DND-41 (cell line): ENCODE results near the gene ATP6V1G1.

Source experiments
- ATAC-seq: fragments of 200-7000 bp; cut with Tn5 transposase; 3 replicates; pipeline ENCODE4 v1.9.1; 2021; ENCODE audit warnings: low read depth; ENCODE audit not compliant: insufficient read depth
- DNase-seq: peaks from one replicate; pipeline ENCODE4 v3.0.0-alpha.2; 2020
- H2AFZ ChIP-seq: 2 replicates; pipeline ENCODE4 v1.6.0; 2012; ENCODE audit warnings: low read depth, low read length
- H3K27ac ChIP-seq: 2 replicates; pipeline ENCODE4 v1.5.1; 2012; ENCODE audit warnings: low read length, inconsistent platforms
- H3K27me3 ChIP-seq: fragments of 200-600 bp; sonication (generic); 2 replicates; pipeline ENCODE4 v1.6.0; 2012; ENCODE audit warnings: low read length, mild to moderate bottlenecking, inconsistent platforms; ENCODE audit not compliant: insufficient read depth, poor library complexity
- H3K36me3 ChIP-seq: 2 replicates; pipeline ENCODE4 v1.5.1; 2012; ENCODE audit warnings: low read length, inconsistent platforms; ENCODE audit not compliant: insufficient read depth
- H3K4me1 ChIP-seq: 2 replicates; pipeline ENCODE4 v1.5.1; 2012; ENCODE audit warnings: mild to moderate bottlenecking, low read length; ENCODE audit not compliant: insufficient read depth
- H3K4me2 ChIP-seq: 2 replicates; pipeline ENCODE4 v1.6.0; 2012; ENCODE audit warnings: mild to moderate bottlenecking, moderate library complexity, low read length, inconsistent platforms; ENCODE audit not compliant: insufficient read depth
- H3K4me3 ChIP-seq, 2 experiments: fragments of 200-600 bp in 1 of 2; shearing (Covaris generic) in 1 of 2; 2 replicates each; pipeline ENCODE4 v1.5.1; 2012 to 2016; ENCODE audit warnings: inconsistent platforms in 2 of 2, low read length in 2 of 2, mild to moderate bottlenecking in 2 of 2, low read depth in 1 of 2, moderate library complexity in 1 of 2
- H3K79me2 ChIP-seq: 2 replicates; pipeline ENCODE4 v1.6.0; 2012; ENCODE audit warnings: low read length, inconsistent platforms; ENCODE audit not compliant: insufficient read depth
- H3K9ac ChIP-seq: 2 replicates; pipeline ENCODE4 v1.6.0; 2012; ENCODE audit warnings: low read depth, mild to moderate bottlenecking, inconsistent platforms, low read length, moderate library complexity
- H3K9me3 ChIP-seq: 2 replicates; pipeline ENCODE4 v1.5.1; 2012; ENCODE audit warnings: low read length, moderate library complexity, mild to moderate bottlenecking, inconsistent platforms; ENCODE audit not compliant: insufficient read depth, severe bottlenecking
- H4K20me1 ChIP-seq: 2 replicates; pipeline ENCODE4 v1.6.0; 2012; ENCODE audit warnings: low read length; ENCODE audit not compliant: insufficient read depth
- EZH2 ChIP-seq: IDR thresholded peaks from 3 replicates; pipeline ENCODE4 v1.6.1; 2012; ENCODE audit warnings: borderline replicate concordance, low read depth, mild to moderate bottlenecking, moderate library complexity, low read length, inconsistent platforms; ENCODE audit not compliant: severe bottlenecking
- TF ChIP-seq, protein P1 (sequence below): IDR thresholded peaks from 2 replicates; pipeline ENCODE4 v1.5.1; 2012; ENCODE audit warnings: borderline replicate concordance, low read length, moderate library complexity, mild to moderate bottlenecking; ENCODE audit not compliant: poor library complexity, severe bottlenecking; ENCODE audit errors: extremely low read depth

ATP6V1G1 gene

DNA sequence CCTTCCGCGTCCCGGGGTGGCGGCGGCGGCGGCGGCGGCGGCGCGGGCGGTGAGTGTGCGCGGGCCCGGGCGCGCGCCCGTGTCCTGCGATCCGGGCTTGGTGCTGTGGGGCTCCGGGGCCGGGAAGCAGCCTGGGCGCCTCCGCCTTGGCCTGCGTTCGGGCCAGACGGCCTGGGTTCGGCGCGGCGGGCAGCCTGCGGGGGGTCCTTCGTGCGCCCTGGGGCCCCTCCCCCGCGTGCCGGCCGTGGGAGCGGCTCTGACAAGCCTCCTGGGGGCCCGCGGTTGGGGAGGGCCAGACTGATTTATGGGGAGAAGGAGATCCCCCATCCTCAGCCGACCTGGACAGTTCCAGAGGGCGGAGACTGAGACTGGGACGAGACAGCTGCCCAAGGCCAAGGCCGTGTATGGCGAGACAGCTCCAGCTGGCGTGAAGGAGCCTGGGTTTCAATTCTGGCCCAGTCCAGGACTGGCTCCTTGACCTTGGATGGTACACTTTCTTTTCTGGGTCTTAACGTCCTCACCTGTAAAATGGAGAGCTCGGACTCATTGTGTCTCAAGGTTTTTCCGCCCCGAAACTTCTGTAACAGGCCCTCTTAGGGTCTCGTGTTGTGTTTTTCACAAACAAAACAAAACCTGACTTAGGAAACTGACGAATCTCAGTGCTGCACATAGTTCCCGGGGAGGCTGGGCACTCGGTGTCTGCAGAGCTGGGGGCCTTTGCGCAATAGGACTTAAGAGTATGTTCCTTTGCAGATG, 24.1 kb downstream of the ATP6V1G1 start:
- H3K27ac ChIP-seq = peak overlapping the region; percentile 96
- TF ChIP-seq, protein P1, sequence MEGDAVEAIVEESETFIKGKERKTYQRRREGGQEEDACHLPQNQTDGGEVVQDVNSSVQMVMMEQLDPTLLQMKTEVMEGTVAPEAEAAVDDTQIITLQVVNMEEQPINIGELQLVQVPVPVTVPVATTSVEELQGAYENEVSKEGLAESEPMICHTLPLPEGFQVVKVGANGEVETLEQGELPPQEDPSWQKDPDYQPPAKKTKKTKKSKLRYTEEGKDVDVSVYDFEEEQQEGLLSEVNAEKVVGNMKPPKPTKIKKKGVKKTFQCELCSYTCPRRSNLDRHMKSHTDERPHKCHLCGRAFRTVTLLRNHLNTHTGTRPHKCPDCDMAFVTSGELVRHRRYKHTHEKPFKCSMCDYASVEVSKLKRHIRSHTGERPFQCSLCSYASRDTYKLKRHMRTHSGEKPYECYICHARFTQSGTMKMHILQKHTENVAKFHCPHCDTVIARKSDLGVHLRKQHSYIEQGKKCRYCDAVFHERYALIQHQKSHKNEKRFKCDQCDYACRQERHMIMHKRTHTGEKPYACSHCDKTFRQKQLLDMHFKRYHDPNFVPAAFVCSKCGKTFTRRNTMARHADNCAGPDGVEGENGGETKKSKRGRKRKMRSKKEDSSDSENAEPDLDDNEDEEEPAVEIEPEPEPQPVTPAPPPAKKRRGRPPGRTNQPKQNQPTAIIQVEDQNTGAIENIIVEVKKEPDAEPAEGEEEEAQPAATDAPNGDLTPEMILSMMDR = no peak
- TF ChIP-seq EZH2 = no peak
- H3K9ac ChIP-seq = peak overlapping the region; percentile 84
- peaks cover 39% of the 10 kb centered on the region for H3K4me1 ChIP-seq
- H3K9me3 ChIP-seq = no peaks in the 10 kb centered on the region
- peak overlapping the region; percentile 92 for H3K4me2 ChIP-seq
- H3K27me3 ChIP-seq = no peaks in the 10 kb centered on the region
- H3K4me3 ChIP-seq = peak overlapping the region; percentile 63 to 79; a peak in 3 of 4 replicates
- no peaks in the 10 kb centered on the region; the same call in none of the 2 replicates for H3K36me3 ChIP-seq
- peaks cover 57% of the 10 kb centered on the region for H3K79me2 ChIP-seq
- ATAC-seq = peak; percentile 60
- peak overlapping the region; percentile 78 for H2AFZ ChIP-seq
- DNase-seq = peak; percentile 54
- no peaks in the 10 kb centered on the region; the same call in 1 of the 2 replicates for H4K20me1 ChIP-seq

DNA sequence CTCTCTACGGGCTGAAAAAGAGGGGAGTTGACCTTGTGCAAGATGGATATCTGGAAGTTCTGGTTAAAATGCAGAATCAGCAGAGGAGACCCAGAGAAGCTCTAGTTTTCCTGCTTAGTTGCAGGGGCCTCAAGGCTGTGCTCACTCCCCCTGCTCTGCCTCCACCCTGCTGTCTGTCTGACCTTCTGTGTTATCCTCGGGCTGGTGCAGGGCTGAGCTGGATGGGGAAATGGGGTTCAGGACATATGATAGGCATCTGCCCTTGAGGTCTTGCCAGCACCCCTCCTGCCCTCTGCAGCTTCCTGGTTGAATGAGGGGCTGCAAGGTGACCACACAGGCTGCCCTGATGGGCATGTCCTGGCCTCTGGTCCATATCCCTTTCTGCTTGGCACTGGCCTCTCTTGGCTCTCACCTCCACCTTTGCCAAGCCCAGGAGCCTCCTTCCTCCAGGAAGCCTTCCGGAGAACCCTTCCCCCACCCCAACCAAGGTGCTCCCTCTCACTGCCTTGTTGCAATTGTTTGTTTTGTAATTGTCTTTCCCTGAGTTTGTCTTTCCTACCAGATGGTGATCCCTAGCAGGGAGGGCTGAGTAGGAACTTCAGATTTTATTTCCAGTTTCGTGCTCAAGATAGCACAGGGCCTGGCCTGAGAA, 24.8 kb downstream of the ATP6V1G1 start:
- H3K9me3 ChIP-seq = no peaks in the 10 kb centered on the region
- TF ChIP-seq, protein P1 = no peak
- no peak for TF ChIP-seq EZH2
- peak; percentile 9 for DNase-seq
- peak; percentile 32 for ATAC-seq
- peaks cover 39% of the 10 kb centered on the region for H3K4me1 ChIP-seq
- H4K20me1 ChIP-seq = no peaks in the 10 kb centered on the region; the same call in 1 of the 2 replicates
- peak overlapping the region; percentile 78 for H2AFZ ChIP-seq
- peak overlapping the region; percentile 96 for H3K27ac ChIP-seq
- peak overlapping the region; percentile 92 for H3K4me2 ChIP-seq
- H3K36me3 ChIP-seq = peaks cover 5% of the 10 kb centered on the region
- H3K79me2 ChIP-seq = peaks cover 64% of the 10 kb centered on the region
- no peaks in the 10 kb centered on the region for H3K27me3 ChIP-seq
- H3K9ac ChIP-seq = peak overlapping the region; percentile 84
- peak overlapping the region; percentile 63 to 79; a peak in 3 of 4 replicates for H3K4me3 ChIP-seq

DNA sequence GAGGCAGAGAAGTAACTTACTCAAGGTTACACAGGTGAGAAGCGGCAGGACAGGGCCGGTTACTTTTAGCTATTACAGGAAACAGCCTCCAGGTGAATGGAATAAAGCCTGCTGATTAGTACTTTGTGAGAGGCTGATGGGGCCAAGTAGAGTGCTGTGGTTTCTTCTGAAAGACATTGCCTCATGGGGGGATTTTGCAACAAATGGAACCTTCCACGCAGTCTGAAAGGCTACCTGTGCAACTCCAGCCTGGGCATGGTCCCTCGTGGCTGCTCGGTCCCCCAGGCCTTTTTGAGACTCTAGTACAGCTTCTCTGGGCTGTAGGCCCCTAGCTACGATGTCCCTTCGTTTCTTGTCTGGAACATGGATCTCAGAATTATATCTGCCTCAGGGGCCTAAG, 25.5 kb downstream of the ATP6V1G1 start:
- no peak for ATAC-seq
- peaks cover 1% of the 10 kb centered on the region; the same call in 1 of the 2 replicates for H4K20me1 ChIP-seq
- H3K4me3 ChIP-seq = peak overlapping the region in 1 of 2 experiments; percentile 79; a peak in 2 of 4 replicates
- peak overlapping the region; percentile 52; the same call in 1 of the 2 replicates for H3K27ac ChIP-seq
- H2AFZ ChIP-seq = no peak overlapping the region
- H3K4me2 ChIP-seq = peak overlapping the region; percentile 92
- TF ChIP-seq EZH2 = no peak
- TF ChIP-seq, protein P1 = no peak
- peaks cover 70% of the 10 kb centered on the region for H3K79me2 ChIP-seq
- DNase-seq = no peak
- H3K27me3 ChIP-seq = no peaks in the 10 kb centered on the region
- H3K36me3 ChIP-seq = peaks cover 12% of the 10 kb centered on the region
- H3K9me3 ChIP-seq = no peaks in the 10 kb centered on the region
- peak overlapping the region; percentile 84 for H3K9ac ChIP-seq
- H3K4me1 ChIP-seq = peaks cover 39% of the 10 kb centered on the region
